Daoy (cell line): ENCODE data around the gene SNED1. TPM values are rescaled to one million over a fixed set of nuclear protein-coding genes. Genes with fewer than 3 reads are reported as not detected.

Source experiments
- DNase-seq: peaks from one replicate; pipeline ENCODE4 v3.0.0-alpha.2; 2015; ENCODE audit warnings: low read depth
- total RNA-seq: library from RNA; depleted of rRNA; stranded (reverse); fragments of >200 nt; shearing (Covaris generic); gene quantifications from 2 replicates; pipeline ENCODE4 v1.2.3, GENCODE V29; 2014

The SNED1 gene
- total RNA-seq, 1 experiment from 2014 or later, result 0.06 TPM

- no peak for DNase-seq
Observed at GRCh38 chr2:241006412-241006811, 8.0 kb downstream of the SNED1 start.

GRCh38 chr2:241007111-241007510, 8.7 kb downstream of the SNED1 start:
- no peak for DNase-seq

- DNase-seq, result peak; percentile 1
Observed at GRCh38 chr2:241007880-241008710, 9.7 kb downstream of the SNED1 start.

GRCh38 chr2:241008711-241009121, 10.3 kb downstream of the SNED1 start:
- DNase-seq, result no peak

- no peak for DNase-seq
Observed at GRCh38 chr2:241009191-241009590, 10.8 kb downstream of the SNED1 start.

- peak; percentile 82 for DNase-seq
Observed at GRCh38 chr2:241009601-241010530, 11.4 kb downstream of the SNED1 start.

- DNase-seq, result no peak
Observed at GRCh38 chr2:241010531-241011295, 12.3 kb downstream of the SNED1 start.

- DNase-seq, result no peak
Observed at GRCh38 chr2:241011296-241011600, 12.8 kb downstream of the SNED1 start.

GRCh38 chr2:241011751-241012510, 13.5 kb downstream of the SNED1 start:
- no peak for DNase-seq

GRCh38 chr2:241014224-241014623, 15.8 kb downstream of the SNED1 start:
- DNase-seq, result no peak

- DNase-seq, result no peak
Observed at GRCh38 chr2:241014764-241015163, 16.3 kb downstream of the SNED1 start.

GRCh38 chr2:241015439-241015838, 17.0 kb downstream of the SNED1 start:
- no peak for DNase-seq

GRCh38 chr2:241017228-241017940, 19.0 kb downstream of the SNED1 start:
- DNase-seq, result no peak

- no peak for DNase-seq
Observed at GRCh38 chr2:241018051-241018891, 19.9 kb downstream of the SNED1 start.

- DNase-seq, result no peak
Observed at GRCh38 chr2:241019441-241020139, 21.2 kb downstream of the SNED1 start.

GRCh38 chr2:241020201-241020600, 21.8 kb downstream of the SNED1 start:
- no peak for DNase-seq

- DNase-seq, result no peak
Observed at GRCh38 chr2:241020629-241021190, 22.3 kb downstream of the SNED1 start.

GRCh38 chr2:241025639-241026038, 27.2 kb downstream of the SNED1 start:
- DNase-seq, result no peak
